DOHH2 (cell line): ENCODE data around the gene CGB3.

Experiments
- H3F3A ChIP-seq: fragments of 200-600 bp; sonication (generic), shearing (Covaris generic); 2 replicates; pipeline ENCODE4 v1.6.0; 2016; ENCODE audit warnings: antibody characterized with exemption, mild to moderate bottlenecking; ENCODE audit not compliant: control insufficient read depth, insufficient read depth
- H3K27ac ChIP-seq: fragments of 200-600 bp; sonication (generic); 2 replicates; pipeline ENCODE4 v1.5.1; 2014; ENCODE audit warnings: low read depth, mild to moderate bottlenecking, low read length, moderate library complexity
- H3K27me3 ChIP-seq: fragments of 200-600 bp; sonication (generic); 2 replicates; pipeline ENCODE4 v1.6.1; 2014; ENCODE audit warnings: mild to moderate bottlenecking, low read length, mixed read lengths; ENCODE audit not compliant: control insufficient read depth
- H3K36me3 ChIP-seq: fragments of 200-600 bp; sonication (generic); 2 replicates; pipeline ENCODE4 v1.6.1; 2014; ENCODE audit warnings: mild to moderate bottlenecking, low read length, moderate library complexity, mixed read lengths; ENCODE audit not compliant: control insufficient read depth
- H3K4me1 ChIP-seq: fragments of 200-600 bp; sonication (generic); 2 replicates; pipeline ENCODE4 v1.6.1; 2014; ENCODE audit warnings: mild to moderate bottlenecking, low read length, mixed read lengths; ENCODE audit not compliant: control insufficient read depth
- H3K4me2 ChIP-seq: fragments of 200-600 bp; sonication (generic); 2 replicates; pipeline ENCODE4 v1.6.0; 2014; ENCODE audit warnings: mild to moderate bottlenecking, low read length, moderate library complexity
- H3K4me3 ChIP-seq: fragments of 200-600 bp; sonication (generic); 2 replicates; pipeline ENCODE4 v1.5.1; 2014; ENCODE audit warnings: mild to moderate bottlenecking, low read length, mixed read lengths
- H3K79me2 ChIP-seq: fragments of 200-600 bp; sonication (generic); 2 replicates; pipeline ENCODE4 v1.6.1; 2014; ENCODE audit warnings: mild to moderate bottlenecking, low read length, mixed read lengths; ENCODE audit not compliant: control insufficient read depth
- H3K9me2 ChIP-seq: fragments of 200-600 bp; sonication (generic); replicated peaks from 2 replicates; pipeline ENCODE4 v1.6.1; 2014; ENCODE audit warnings: mild to moderate bottlenecking, low read length, mixed read lengths; ENCODE audit not compliant: control insufficient read depth
- H3K9me3 ChIP-seq: fragments of 200-600 bp; sonication (generic); 2 replicates; pipeline ENCODE4 v1.6.1; 2014; ENCODE audit warnings: antibody characterized with exemption, low read length, mixed read lengths; ENCODE audit not compliant: control insufficient read depth, insufficient read depth
- H4K20me1 ChIP-seq: fragments of 200-600 bp; sonication (generic); 2 replicates; pipeline ENCODE4 v1.6.0; 2014; ENCODE audit warnings: low read depth, mild to moderate bottlenecking, antibody characterized with exemption, low read length, moderate library complexity; ENCODE audit not compliant: control insufficient read depth, insufficient read depth
- EZH2phosphoT487 ChIP-seq: fragments of 200-600 bp; sonication (generic); IDR thresholded peaks from 2 replicates; pipeline ENCODE4 v1.6.1; 2017; ENCODE audit warnings: borderline replicate concordance, mild to moderate bottlenecking, antibody characterized with exemption, low read length, moderate library complexity, mixed read lengths
- TF ChIP-seq, protein P1 (sequence below): fragments of 200-600 bp; sonication (generic); IDR thresholded peaks from one replicate; pipeline ENCODE4 v1.5.1; 2014; ENCODE audit warnings: antibody characterized with exemption, mild to moderate bottlenecking, low read depth, low read length; ENCODE audit not compliant: poor library complexity, severe bottlenecking

The CGB3 gene

DNA sequence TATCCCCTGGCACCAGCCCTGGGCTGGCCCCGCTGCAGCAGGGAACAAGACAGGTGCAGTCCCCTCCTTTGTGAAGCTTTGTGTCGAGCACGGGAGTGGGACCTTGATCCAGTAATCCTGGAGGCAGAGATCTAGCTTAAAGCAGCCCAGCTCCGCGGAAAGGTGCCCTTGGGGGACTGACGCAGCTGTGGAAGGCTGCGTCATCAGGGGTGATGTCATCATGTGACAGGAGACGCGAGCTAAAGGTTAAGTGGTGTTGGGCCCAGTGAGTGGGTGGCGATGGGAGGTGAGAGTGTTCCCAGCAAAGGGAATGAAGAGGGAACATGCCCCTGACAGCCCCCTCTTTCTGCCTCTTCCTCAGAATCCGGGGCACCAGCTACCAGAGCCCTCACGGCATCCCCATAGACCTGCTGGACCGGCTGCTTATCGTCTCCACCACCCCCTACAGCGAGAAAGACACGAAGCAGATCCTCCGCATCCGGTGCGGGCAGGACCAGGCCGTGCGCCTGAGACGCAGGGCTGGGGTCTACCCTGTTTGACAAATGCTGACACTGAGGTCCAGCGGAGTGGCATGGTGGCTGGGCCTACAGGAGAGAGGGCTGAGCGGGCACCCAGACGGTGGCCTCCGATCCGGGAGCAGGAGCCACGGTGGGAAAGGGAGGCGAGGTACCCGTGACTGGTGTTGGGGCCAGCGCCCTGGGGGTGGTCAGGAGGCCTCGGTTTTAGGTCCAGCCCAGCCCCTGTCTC is 9.8 kb downstream of the CGB3 start:
- TF ChIP-seq, protein P1, sequence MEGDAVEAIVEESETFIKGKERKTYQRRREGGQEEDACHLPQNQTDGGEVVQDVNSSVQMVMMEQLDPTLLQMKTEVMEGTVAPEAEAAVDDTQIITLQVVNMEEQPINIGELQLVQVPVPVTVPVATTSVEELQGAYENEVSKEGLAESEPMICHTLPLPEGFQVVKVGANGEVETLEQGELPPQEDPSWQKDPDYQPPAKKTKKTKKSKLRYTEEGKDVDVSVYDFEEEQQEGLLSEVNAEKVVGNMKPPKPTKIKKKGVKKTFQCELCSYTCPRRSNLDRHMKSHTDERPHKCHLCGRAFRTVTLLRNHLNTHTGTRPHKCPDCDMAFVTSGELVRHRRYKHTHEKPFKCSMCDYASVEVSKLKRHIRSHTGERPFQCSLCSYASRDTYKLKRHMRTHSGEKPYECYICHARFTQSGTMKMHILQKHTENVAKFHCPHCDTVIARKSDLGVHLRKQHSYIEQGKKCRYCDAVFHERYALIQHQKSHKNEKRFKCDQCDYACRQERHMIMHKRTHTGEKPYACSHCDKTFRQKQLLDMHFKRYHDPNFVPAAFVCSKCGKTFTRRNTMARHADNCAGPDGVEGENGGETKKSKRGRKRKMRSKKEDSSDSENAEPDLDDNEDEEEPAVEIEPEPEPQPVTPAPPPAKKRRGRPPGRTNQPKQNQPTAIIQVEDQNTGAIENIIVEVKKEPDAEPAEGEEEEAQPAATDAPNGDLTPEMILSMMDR, result no peak
- no peak for TF ChIP-seq EZH2phosphoT487
- Histone ChIP-seq H3K79me2 (no peaks in the 10 kb centered on the region), H3K27me3 (peaks cover 14% of the 10 kb centered on the region), H3K36me3 (peaks cover 61% of the 10 kb centered on the region), H3F3A (0 out of 2 replicates have a peak, but pooled peaks cover 3% of the 10 kb centered on the region), H3K4me2 (no peak overlapping the region), H3K9me3 (no peaks in the 10 kb centered on the region), H3K27ac (no peak overlapping the region), H3K9me2 (no peaks in the 10 kb centered on the region), H3K4me1 (peaks cover 22% of the 10 kb centered on the region), H4K20me1 (no peaks in the 10 kb centered on the region; the same call in 1 of the 2 replicates), H3K4me3 (no peak overlapping the region)

DNA sequence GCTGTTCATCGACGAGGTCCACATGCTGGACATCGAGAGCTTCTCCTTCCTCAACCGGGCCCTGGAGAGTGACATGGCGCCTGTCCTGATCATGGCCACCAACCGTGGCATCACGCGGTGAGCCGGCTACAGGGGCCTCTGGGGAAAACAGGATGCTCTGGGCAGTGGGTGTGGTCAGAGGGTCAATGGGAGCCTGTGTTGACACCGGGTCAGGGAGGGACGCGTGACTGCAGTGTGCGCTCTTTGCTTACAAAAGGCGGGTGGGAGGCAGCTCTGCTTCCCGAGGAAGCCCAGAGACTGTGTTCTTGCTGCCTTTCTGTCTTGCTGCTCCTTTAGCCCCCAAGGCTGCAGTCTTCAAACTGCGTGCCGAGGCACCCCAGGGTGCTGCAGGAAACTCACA is 12.9 kb downstream of the CGB3 start:
- H3K36me3 ChIP-seq, result peaks cover 75% of the 10 kb centered on the region
- no peaks in the 10 kb centered on the region for H3K27me3 ChIP-seq
- no peaks in the 10 kb centered on the region for H3K9me2 ChIP-seq
- no peak overlapping the region for H3K4me2 ChIP-seq
- H3F3A ChIP-seq, result 0 out of 2 replicates have a peak, but pooled peaks cover 3% of the 10 kb centered on the region
- no peak overlapping the region for H3K4me3 ChIP-seq
- no peaks in the 10 kb centered on the region; the same call in 1 of the 2 replicates for H4K20me1 ChIP-seq
- no peaks in the 10 kb centered on the region for H3K4me1 ChIP-seq
- H3K9me3 ChIP-seq, result no peaks in the 10 kb centered on the region
- H3K79me2 ChIP-seq, result no peaks in the 10 kb centered on the region
- TF ChIP-seq, protein P1, result no peak
- H3K27ac ChIP-seq, result no peak overlapping the region

DNA sequence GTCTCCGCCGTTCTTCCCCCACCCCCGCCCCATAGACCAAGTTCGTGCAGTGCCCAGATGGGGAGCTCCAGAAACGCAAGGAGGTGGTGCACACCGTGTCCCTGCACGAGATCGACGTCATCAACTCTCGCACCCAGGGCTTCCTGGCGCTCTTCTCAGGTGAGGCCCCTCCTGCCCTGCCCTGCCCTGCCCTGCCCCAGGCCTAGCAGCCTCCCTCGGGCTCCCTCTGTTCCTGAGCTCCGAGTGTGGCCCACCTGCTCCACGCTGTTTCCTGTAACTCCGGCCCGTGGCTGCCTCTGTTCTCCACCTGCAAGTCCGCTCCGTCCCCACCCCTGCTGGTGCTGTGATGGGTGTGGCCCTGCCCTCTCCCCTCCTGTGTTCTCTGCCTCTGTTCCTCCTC is 13.7 kb downstream of the CGB3 start:
- Histone ChIP-seq H3K4me1 (no peaks in the 10 kb centered on the region), H3K27ac (no peak overlapping the region), H3K36me3 (peaks cover 75% of the 10 kb centered on the region), H3K9me3 (no peaks in the 10 kb centered on the region), H3K79me2 (no peaks in the 10 kb centered on the region), H3K27me3 (no peaks in the 10 kb centered on the region), H4K20me1 (no peaks in the 10 kb centered on the region; the same call in 1 of the 2 replicates), H3K4me2 (no peak overlapping the region), H3K4me3 (no peak overlapping the region), H3K9me2 (no peaks in the 10 kb centered on the region), H3F3A (0 out of 2 replicates have a peak, but pooled peaks cover 3% of the 10 kb centered on the region)
- TF ChIP-seq EZH2phosphoT487, result no peak
- TF ChIP-seq, protein P1, result no peak
